Fibroblast of lung (primary cell): ENCODE measurements around the gene MLF2. TPM values are rescaled to one million over a fixed set of nuclear protein-coding genes. Genes with fewer than 3 reads are reported as not detected.

ENCODE experiments used
- DNase-seq, 2 donors: peaks; one replicate each; pipeline versions ENCODE4 v3.0.0 to v3.0.0-alpha.2; 2010; ENCODE audit warnings: low read depth in 2 of 2
- H2AFZ ChIP-seq: 2 replicates; pipeline ENCODE4 v1.5.1; 2012; ENCODE audit warnings: low read length, control low read depth, inconsistent platforms
- H3K27ac ChIP-seq: 2 replicates; pipeline ENCODE4 v1.5.1; 2011; ENCODE audit warnings: low read length, control low read depth; ENCODE audit not compliant: insufficient read depth
- H3K27me3 ChIP-seq: 2 replicates; pipeline ENCODE4 v1.5.1; 2011; ENCODE audit warnings: mild to moderate bottlenecking, low read length; ENCODE audit not compliant: control insufficient read depth, insufficient read depth
- H3K36me3 ChIP-seq: 2 replicates; pipeline ENCODE4 v1.5.1; 2011; ENCODE audit warnings: low read length; ENCODE audit not compliant: control insufficient read depth, insufficient read depth
- H3K4me1 ChIP-seq: 2 replicates; pipeline ENCODE4 v1.5.1; 2011; ENCODE audit warnings: low read length; ENCODE audit not compliant: control insufficient read depth, insufficient read depth; ENCODE audit errors: extremely low read depth
- H3K4me2 ChIP-seq: 2 replicates; pipeline ENCODE4 v1.5.1; 2011; ENCODE audit warnings: low read length, control low read depth; ENCODE audit not compliant: insufficient read depth; ENCODE audit errors: extremely low read depth
- H3K4me3 ChIP-seq, 4 experiments: fragments of 200-600 bp in 1 of 4; sonication (generic) in 1 of 4; replicated peaks in 1 of 4; 2 replicates each; pipeline ENCODE4 v1.5.1; 2011 to 2016; ENCODE audit warnings: low read length in 4 of 4, low read depth in 3 of 4, mild to moderate bottlenecking in 3 of 4, control low read depth in 2 of 4, inconsistent platforms in 1 of 4, mixed read lengths in 1 of 4; ENCODE audit not compliant: insufficient read depth in 1 of 4; ENCODE audit errors: control extremely low read depth in 1 of 4
- H3K79me2 ChIP-seq: 2 replicates; pipeline ENCODE4 v1.5.1; 2012; ENCODE audit warnings: mild to moderate bottlenecking, low read length, inconsistent platforms; ENCODE audit not compliant: control insufficient read depth, insufficient read depth
- H3K9ac ChIP-seq: 2 replicates; pipeline ENCODE4 v1.5.1; 2011; ENCODE audit warnings: mild to moderate bottlenecking, low read length, control low read depth; ENCODE audit not compliant: insufficient read depth
- H3K9me3 ChIP-seq: 2 replicates; pipeline ENCODE4 v1.5.1; 2012; ENCODE audit warnings: low read depth, low read length; ENCODE audit not compliant: control insufficient read depth, insufficient read depth
- H4K20me1 ChIP-seq: 2 replicates; pipeline ENCODE4 v1.5.1; 2011; ENCODE audit warnings: low read length; ENCODE audit not compliant: control insufficient read depth, insufficient read depth; ENCODE audit errors: extremely low read depth
- EZH2 ChIP-seq: IDR thresholded peaks from 2 replicates; pipeline ENCODE4 v1.5.1; 2012; ENCODE audit warnings: low read length, control low read depth, mild to moderate bottlenecking; ENCODE audit errors: missing control alignments
- polyA plus RNA-seq, 2 donors: library from polyadenylated mRNA; depleted of rRNA in 1 of 2; stranded (reverse) in 1 of 2; unstranded in 1 of 2; fragments of >200 nt; gene quantifications; 2 replicates each; pipeline ENCODE4 v1.2.1, GENCODE V29; 2011 to 2012; ENCODE audit warnings: missing spikeins in 1 of 2
- total RNA-seq: library from RNA; depleted of rRNA; stranded (reverse); fragments of >200 nt; gene quantifications from 2 replicates; pipeline ENCODE4 v1.2.1, GENCODE V29; 2014
- TF ChIP-seq, protein P1 (sequence below), 2 donors: IDR thresholded peaks in 1 of 2; conservative IDR thresholded peaks in 1 of 2; 1 replicate in 1 of 2; 2 replicates in 1 of 2; pipeline ENCODE4 v1.5.1; 2011 to 2012; ENCODE audit warnings: low read length in 2 of 2, control low read depth in 1 of 2, inconsistent platforms in 1 of 2, low read depth in 1 of 2, mild to moderate bottlenecking in 1 of 2

MLF2 gene
- total and polyA plus RNA-seq, 2 donors (not counting 1 experiment from before 2014, with no cell fraction given) = 106 to 289 TPM

DNA sequence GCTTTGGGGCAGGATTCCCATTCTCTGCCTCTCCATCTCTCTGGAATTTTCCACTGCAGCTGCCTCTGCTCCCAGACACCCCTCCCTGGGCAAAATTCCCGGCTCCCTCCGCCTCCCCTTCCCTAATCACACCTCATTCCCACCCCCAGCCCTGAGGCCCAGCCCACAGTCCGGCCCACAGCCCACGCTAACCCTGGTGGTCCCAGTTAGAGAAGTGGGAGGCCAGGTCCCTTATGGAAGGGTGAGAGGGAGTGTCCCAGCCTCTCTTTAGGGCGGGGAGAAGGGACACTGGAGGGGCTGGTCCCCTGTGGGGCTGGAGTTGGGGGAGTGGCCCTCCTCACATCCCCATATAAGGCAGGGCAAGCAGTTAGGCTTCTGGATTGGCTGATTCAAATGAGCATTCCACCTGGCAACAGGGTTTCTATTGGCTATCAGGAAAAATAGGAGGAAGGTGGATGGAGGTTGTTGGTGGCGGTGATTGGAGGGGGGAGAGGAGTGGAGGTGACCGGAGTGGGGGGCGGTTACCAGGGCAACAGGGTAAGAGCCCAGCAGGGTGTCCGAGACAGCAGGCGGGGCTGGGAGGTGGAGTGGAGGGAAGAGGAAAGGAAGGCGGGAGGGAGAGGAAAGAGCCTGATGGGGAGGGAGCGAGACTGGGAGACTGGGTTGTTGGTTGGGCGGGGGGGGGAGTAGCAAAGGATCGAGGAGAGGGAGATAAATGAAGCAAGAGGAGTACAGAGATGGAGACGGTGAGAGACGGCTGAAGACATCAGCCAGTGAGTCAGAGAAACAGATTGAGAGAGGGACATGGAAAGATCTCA lies 11.3 kb upstream of the MLF2 start:
- Histone ChIP-seq H3K27me3 (no peaks in the 10 kb centered on the region), H4K20me1 (peaks cover 7% of the 10 kb centered on the region), H3K27ac (peak overlapping the region; percentile 79), H3K9ac (peak overlapping the region; percentile 17), H3K4me3 (peak overlapping the region; percentile 13 to 40 (median 25)), H3K4me1 (peaks cover 13% of the 10 kb centered on the region), H3K79me2 (peaks cover 26% of the 10 kb centered on the region), H3K4me2 (peak overlapping the region; percentile 59), H3K36me3 (peaks cover under 1% of the 10 kb centered on the region), H2AFZ (no peak overlapping the region), H3K9me3 (no peaks in the 10 kb centered on the region)
- TF ChIP-seq, protein P1, sequence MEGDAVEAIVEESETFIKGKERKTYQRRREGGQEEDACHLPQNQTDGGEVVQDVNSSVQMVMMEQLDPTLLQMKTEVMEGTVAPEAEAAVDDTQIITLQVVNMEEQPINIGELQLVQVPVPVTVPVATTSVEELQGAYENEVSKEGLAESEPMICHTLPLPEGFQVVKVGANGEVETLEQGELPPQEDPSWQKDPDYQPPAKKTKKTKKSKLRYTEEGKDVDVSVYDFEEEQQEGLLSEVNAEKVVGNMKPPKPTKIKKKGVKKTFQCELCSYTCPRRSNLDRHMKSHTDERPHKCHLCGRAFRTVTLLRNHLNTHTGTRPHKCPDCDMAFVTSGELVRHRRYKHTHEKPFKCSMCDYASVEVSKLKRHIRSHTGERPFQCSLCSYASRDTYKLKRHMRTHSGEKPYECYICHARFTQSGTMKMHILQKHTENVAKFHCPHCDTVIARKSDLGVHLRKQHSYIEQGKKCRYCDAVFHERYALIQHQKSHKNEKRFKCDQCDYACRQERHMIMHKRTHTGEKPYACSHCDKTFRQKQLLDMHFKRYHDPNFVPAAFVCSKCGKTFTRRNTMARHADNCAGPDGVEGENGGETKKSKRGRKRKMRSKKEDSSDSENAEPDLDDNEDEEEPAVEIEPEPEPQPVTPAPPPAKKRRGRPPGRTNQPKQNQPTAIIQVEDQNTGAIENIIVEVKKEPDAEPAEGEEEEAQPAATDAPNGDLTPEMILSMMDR (conservative IDR thresholded peaks at IDR 0.05 in 1 of 2, IDR thresholded peaks at IDR 0.05 in 1 of 2; ENCODE audit: low read depth in 1 of 2, low read length in 2 of 2) = no peak
- TF ChIP-seq EZH2 = no peak
- peak; percentile 99 to 100 for DNase-seq

GRCh38 chr12:6763380-6763779 lies 10.4 kb upstream of the MLF2 start:
- TF ChIP-seq EZH2 = no peak
- TF ChIP-seq, protein P1 (conservative IDR thresholded peaks at IDR 0.05 in 1 of 2, IDR thresholded peaks at IDR 0.05 in 1 of 2; ENCODE audit: low read depth in 1 of 2, low read length in 2 of 2) = no peak

GRCh38 chr12:6759741-6760140 lies 6.8 kb upstream of the MLF2 start:
- no peak overlapping the region for H3K9ac ChIP-seq
- no peaks in the 10 kb centered on the region for H3K4me1 ChIP-seq
- H3K36me3 ChIP-seq = no peaks in the 10 kb centered on the region
- H3K9me3 ChIP-seq = no peaks in the 10 kb centered on the region
- TF ChIP-seq EZH2 = no peak
- TF ChIP-seq, protein P1 (conservative IDR thresholded peaks at IDR 0.05 in 1 of 2, IDR thresholded peaks at IDR 0.05 in 1 of 2; ENCODE audit: low read depth in 1 of 2, low read length in 2 of 2) = no peak
- H3K79me2 ChIP-seq = no peaks in the 10 kb centered on the region
- H3K27me3 ChIP-seq = no peaks in the 10 kb centered on the region
- no peaks in the 10 kb centered on the region for H4K20me1 ChIP-seq
- H3K4me2 ChIP-seq = no peak overlapping the region
- no peak overlapping the region for H2AFZ ChIP-seq
- no peak overlapping the region for H3K4me3 ChIP-seq
- DNase-seq = no peak
- H3K27ac ChIP-seq = no peak overlapping the region

More at GRCh38 chr12:6763380-6763779, 10.4 kb upstream of the MLF2 start:
- H4K20me1 ChIP-seq = peaks cover 1% of the 10 kb centered on the region
- no peak overlapping the region for H2AFZ ChIP-seq
- H3K4me2 ChIP-seq = peak overlapping the region; percentile 59
- H3K9ac ChIP-seq = no peak overlapping the region
- H3K27me3 ChIP-seq = no peaks in the 10 kb centered on the region
- peak overlapping the region; percentile 79 for H3K27ac ChIP-seq
- no peak for DNase-seq
- no peaks in the 10 kb centered on the region for H3K9me3 ChIP-seq
- H3K36me3 ChIP-seq = no peaks in the 10 kb centered on the region
- peaks cover 18% of the 10 kb centered on the region for H3K79me2 ChIP-seq
- H3K4me1 ChIP-seq = peaks cover 6% of the 10 kb centered on the region
- H3K4me3 ChIP-seq = peak overlapping the region in 2 of 4 experiments; percentile 35 to 40
